Type B pancreatic cell (in vitro differentiated cells): Measurements from ENCODE around the gene CADM4. TPM values are rescaled to one million over a fixed set of nuclear protein-coding genes. Genes with fewer than 3 reads are reported as not detected.

Source experiments
- DNase-seq: peaks from one replicate; pipeline ENCODE4 v3.0.0; 2021; ENCODE audit warnings: mixed read lengths; ENCODE audit not compliant: unreplicated experiment; ENCODE audit errors: extremely low spot score
- H3K27ac Mint-ChIP-seq: 2 replicates; pipeline ENCODE4 v1.8.0; 2021; ENCODE audit warnings: mild to moderate bottlenecking, mixed read lengths
- H3K27me3 Mint-ChIP-seq: 2 replicates; pipeline ENCODE4 v1.8.0; 2021; ENCODE audit warnings: mixed read lengths
- H3K36me3 Mint-ChIP-seq: 2 replicates; pipeline ENCODE4 v1.8.0; 2021; ENCODE audit warnings: mixed read lengths
- H3K4me1 Mint-ChIP-seq: one replicate; pipeline ENCODE4 v1.8.0; 2021; ENCODE audit warnings: mixed read lengths; ENCODE audit not compliant: unreplicated experiment
- H3K4me3 Mint-ChIP-seq: 2 replicates; pipeline ENCODE4 v1.8.0; 2021; ENCODE audit warnings: mild to moderate bottlenecking, mixed read lengths
- H3K9me3 Mint-ChIP-seq: 2 replicates; pipeline ENCODE4 v1.8.0; 2021; ENCODE audit warnings: mixed read lengths
- CTCF ChIP-seq: fragments of 200-600 bp; sonication (generic); conservative IDR thresholded peaks from 2 replicates; pipeline ENCODE4 v1.5.0; 2021; ENCODE audit warnings: antibody characterized with exemption, mild to moderate bottlenecking
- total RNA-seq: library from RNA; stranded (reverse); gene quantifications from 2 replicates; pipeline ENCODE4 v1.2.1, GENCODE V29; 2021; ENCODE audit warnings: low replicate concordance

Gene CADM4
- total RNA-seq, 1 donor from 2014 or later, result 37.9 TPM

DNA sequence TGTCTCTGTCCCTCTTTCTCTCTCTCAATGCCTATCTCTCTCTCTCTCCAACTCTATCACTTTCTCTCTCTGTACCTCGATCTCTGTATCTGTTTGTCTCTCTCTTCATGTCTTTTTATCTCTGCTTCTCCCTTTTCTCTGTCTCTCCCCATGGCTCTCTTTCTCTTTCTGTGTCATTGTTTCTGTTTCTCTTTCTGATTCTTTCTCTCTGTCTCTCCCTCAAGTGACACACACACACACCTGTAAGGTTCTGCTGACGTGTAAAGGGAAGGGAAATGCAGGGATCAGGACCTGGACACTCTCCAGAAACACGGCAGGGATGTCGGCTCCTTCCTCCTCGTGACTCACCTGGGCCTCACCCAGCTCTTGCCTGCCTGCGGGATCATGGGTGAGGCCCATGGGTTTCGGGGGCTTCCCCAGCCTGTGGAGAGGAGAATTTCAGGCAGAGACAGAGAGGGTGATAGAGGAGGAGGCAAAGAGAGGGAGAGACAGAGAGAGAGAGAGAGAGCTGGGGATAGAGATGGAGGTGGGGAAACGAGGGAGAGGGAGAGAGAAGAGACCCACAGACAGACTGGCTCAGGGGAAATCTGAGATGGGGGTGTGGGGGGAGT is 35.7 kb upstream of the CADM4 start:
- no peak for TF ChIP-seq CTCF
- no peak for DNase-seq
- no peaks in the 10 kb centered on the region for H3K9me3 Mint-ChIP-seq
- peaks cover 23% of the 10 kb centered on the region for H3K4me1 Mint-ChIP-seq
- H3K27ac Mint-ChIP-seq, result peak overlapping the region; percentile 94
- peaks cover 21% of the 10 kb centered on the region for H3K27me3 Mint-ChIP-seq
- H3K36me3 Mint-ChIP-seq, result no peaks in the 10 kb centered on the region
- peak overlapping the region; percentile 19 for H3K4me3 Mint-ChIP-seq

- Mint-ChIP-seq H3K4me1 (peaks cover 31% of the 10 kb centered on the region), H3K4me3 (no peak overlapping the region), H3K36me3 (no peaks in the 10 kb centered on the region), H3K9me3 (no peaks in the 10 kb centered on the region), H3K27ac (peak overlapping the region; percentile 94), H3K27me3 (peaks cover 28% of the 10 kb centered on the region)
- no peak for TF ChIP-seq CTCF
- DNase-seq, result no peak
Measured at GRCh38 chr19:43674596-43674995, 34.9 kb upstream of the CADM4 start.

DNA sequence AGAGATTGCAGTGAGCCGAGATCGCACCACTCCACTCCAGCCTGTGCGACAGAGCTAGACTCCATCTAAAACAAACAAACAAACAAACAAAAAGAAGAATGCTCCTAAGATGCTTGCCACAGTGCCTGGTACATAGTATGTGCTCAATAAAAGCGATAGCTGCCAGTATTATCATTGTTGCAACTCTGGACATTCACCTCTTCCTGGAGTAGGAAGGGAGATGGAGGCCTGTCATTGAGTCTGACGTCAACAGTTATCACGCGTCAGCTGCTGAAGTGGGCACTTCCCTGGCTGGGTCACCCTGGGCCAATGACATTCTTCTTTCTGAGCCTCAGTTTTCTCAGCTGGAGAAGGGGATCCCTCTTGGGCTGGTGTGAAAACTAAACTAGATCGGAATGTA is 34.5 kb upstream of the CADM4 start:
- Mint-ChIP-seq H3K27ac (no peak overlapping the region), H3K4me1 (peaks cover 31% of the 10 kb centered on the region), H3K36me3 (no peaks in the 10 kb centered on the region), H3K9me3 (no peaks in the 10 kb centered on the region), H3K27me3 (peaks cover 32% of the 10 kb centered on the region), H3K4me3 (no peak overlapping the region)
- no peak for DNase-seq
- TF ChIP-seq CTCF, result no peak

GRCh38 chr19:43673637-43674036 is 34.0 kb upstream of the CADM4 start:
- Mint-ChIP-seq H3K4me1 (peaks cover 31% of the 10 kb centered on the region), H3K4me3 (no peak overlapping the region), H3K36me3 (no peaks in the 10 kb centered on the region), H3K27me3 (peaks cover 36% of the 10 kb centered on the region), H3K27ac (no peak overlapping the region), H3K9me3 (no peaks in the 10 kb centered on the region)
- no peak for DNase-seq
- TF ChIP-seq CTCF, result no peak

DNA sequence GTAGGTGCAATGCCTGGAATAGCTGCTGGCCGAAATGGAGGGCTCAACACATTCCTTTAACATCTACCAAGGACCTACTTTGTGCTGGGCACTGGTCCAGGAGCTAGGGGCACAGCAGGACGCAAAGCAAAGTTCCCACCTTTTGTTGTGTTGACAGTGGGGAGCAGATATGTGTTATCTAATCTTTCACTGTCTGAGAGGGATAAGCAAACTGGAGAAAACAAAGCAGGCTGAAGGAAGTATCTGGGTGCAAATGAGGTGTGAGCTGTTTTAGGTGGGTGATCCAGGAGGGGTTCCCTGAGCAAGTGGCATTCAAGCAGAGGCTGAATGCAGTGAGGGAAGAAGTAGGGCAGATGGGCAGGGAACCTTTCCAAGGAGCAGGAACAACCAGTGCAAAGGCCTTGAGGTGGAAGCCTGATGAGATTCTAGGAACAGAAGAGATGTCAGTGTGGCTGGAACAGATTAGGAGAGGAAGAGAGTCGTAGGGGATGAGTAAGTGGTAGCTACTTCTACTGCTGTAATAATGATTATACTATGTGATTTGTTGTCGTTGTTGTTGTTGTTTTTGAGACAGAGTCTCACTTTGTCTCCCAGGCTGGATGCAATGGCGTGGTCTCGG is 32.5 kb upstream of the CADM4 start:
- DNase-seq, result no peak
- Mint-ChIP-seq H3K9me3 (no peaks in the 10 kb centered on the region), H3K27me3 (peaks cover 44% of the 10 kb centered on the region)

More for the DNA sequence above, 32.5 kb upstream of the CADM4 start:
- Mint-ChIP-seq H3K36me3 (peaks cover 11% of the 10 kb centered on the region), H3K27ac (peak overlapping the region; percentile 20), H3K4me3 (no peak overlapping the region), H3K4me1 (peaks cover 37% of the 10 kb centered on the region)
- no peak for TF ChIP-seq CTCF
